HCT116 (cell line): ENCODE results near the gene NR1H4. TPM values are rescaled to one million over a fixed set of nuclear protein-coding genes. Genes with fewer than 3 reads are reported as not detected.

Experiments
- ATAC-seq: fragments of 200-7000 bp; cut with Tn5 transposase; 2 replicates; pipeline ENCODE4 v1.9.1; 2020; ENCODE audit warnings: mild to moderate bottlenecking, moderate library complexity
- BruUV-seq: library from RNA; stranded (reverse); fragments of 400-500 nt; replicated peaks from 2 replicates; lab custom pipeline; 2021; lab: Mats Ljungman, UMichigan
- CTCF ChIA-PET: fragments of 300-600 bp; sonication (Branson Sonifier 250); formaldehyde crosslinking; loops from one replicate; lab custom pipeline; 2021; ENCODE audit warnings: antibody characterized with exemption; lab: Charles Lee
- POLR2A ChIA-PET: fragments of 300-600, 350-600 bp; sonication (Branson Sonifier 250); formaldehyde crosslinking; loops from one replicate; lab custom pipeline; 2021; ENCODE audit warnings: antibody characterized with exemption; lab: Charles Lee
- RAD21 ChIA-PET, 2 experiments: fragments of 300-600 bp; sonication (Branson Sonifier 250); formaldehyde crosslinking; loops; one replicate each; lab custom pipeline; 2023; ENCODE audit warnings: low total read pairs in 2 of 2; ENCODE audit not compliant: uncharacterized antibody in 2 of 2, unreplicated experiment in 2 of 2, low non-redundant PET in 1 of 2; lab: Charles Lee
- DNase-seq: peaks from one replicate; pipeline ENCODE4 v3.0.0-alpha.2; 2010; ENCODE audit warnings: low read depth, low spot score
- H2AFZ ChIP-seq: fragments of 200-600 bp; shearing (Covaris generic), sonication (generic); 2 replicates; pipeline ENCODE4 v1.6.1; 2017; ENCODE audit warnings: low read depth, mixed run types, mixed read lengths, antibody characterized with exemption, low read length; ENCODE audit not compliant: poor library complexity, severe bottlenecking
- H3K27ac ChIP-seq: 2 replicates; pipeline ENCODE4 v1.5.1; 2012; ENCODE audit warnings: low read depth, low read length
- H3K27me3 ChIP-seq: fragments of 200-600 bp; sonication (generic); 2 replicates; pipeline ENCODE4 v1.6.1; 2016; ENCODE audit warnings: mixed run types, low read length, mixed read lengths; ENCODE audit not compliant: insufficient read depth
- H3K36me3 ChIP-seq, 2 experiments: fragments of 200-500 bp in 1 of 2; fragments of 200-600 bp in 1 of 2; sonication (Bioruptor generic) in 1 of 2; sonication (generic) in 1 of 2; 2 replicates each; pipeline versions ENCODE4 v1.5.1 to v1.6.1; 2014 to 2016; ENCODE audit warnings: low read length in 2 of 2, inconsistent platforms in 1 of 2, mixed read lengths in 1 of 2, mixed run types in 1 of 2; ENCODE audit not compliant: insufficient read depth in 2 of 2, control insufficient read depth in 1 of 2
- H3K4me1 ChIP-seq, 2 experiments: fragments of 200-600 bp in 1 of 2; sonication (generic) in 1 of 2; 2 replicates each; pipeline versions ENCODE4 v1.5.1 to v1.6.1; 2012 to 2017; ENCODE audit warnings: low read length in 2 of 2, inconsistent platforms in 1 of 2, mild to moderate bottlenecking in 1 of 2, mixed read lengths in 1 of 2, mixed run types in 1 of 2, moderate library complexity in 1 of 2; ENCODE audit not compliant: insufficient read depth in 2 of 2, control insufficient read depth in 1 of 2
- H3K4me2 ChIP-seq: fragments of 200-600 bp; sonication (generic); 2 replicates; pipeline ENCODE4 v1.6.1; 2017; ENCODE audit warnings: mixed run types, low read length, mixed read lengths
- H3K4me3 ChIP-seq, 2 experiments: fragments of 200-600 bp in 1 of 2; sonication (generic) in 1 of 2; replicated peaks in 1 of 2; 2 replicates each; pipeline ENCODE4 v1.5.1; 2011 to 2016; ENCODE audit warnings: low read length in 2 of 2, control low read depth in 1 of 2, low read depth in 1 of 2, mild to moderate bottlenecking in 1 of 2, mixed read lengths in 1 of 2, mixed run types in 1 of 2
- H3K79me2 ChIP-seq: fragments of 200-600 bp; sonication (generic); 2 replicates; pipeline ENCODE4 v1.6.1; 2017; ENCODE audit warnings: mild to moderate bottlenecking, mixed run types, low read length, moderate library complexity, mixed read lengths; ENCODE audit not compliant: insufficient read depth
- H3K9ac ChIP-seq: fragments of 200-600 bp; sonication (generic); 2 replicates; pipeline ENCODE4 v1.6.1; 2016; ENCODE audit warnings: low read length, mixed read lengths
- H3K9me2 ChIP-seq: fragments of 200-600 bp; sonication (generic), shearing (Covaris generic); 2 replicates; pipeline ENCODE4 v1.6.1; 2017; ENCODE audit warnings: mixed run types, mild to moderate bottlenecking, moderate library complexity; ENCODE audit not compliant: insufficient read depth
- H3K9me3 ChIP-seq, 2 experiments: fragments of 200-500 bp in 1 of 2; fragments of 200-600 bp in 1 of 2; sonication (Bioruptor generic) in 1 of 2; sonication (generic) in 1 of 2; 2 replicates each; pipeline ENCODE4 v1.6.1; 2014 to 2017; ENCODE audit warnings: low read length in 2 of 2, mixed read lengths in 2 of 2, inconsistent platforms in 1 of 2, low read depth in 1 of 2, mild to moderate bottlenecking in 1 of 2, mixed run types in 1 of 2, moderate library complexity in 1 of 2; ENCODE audit not compliant: control insufficient read depth in 1 of 2, insufficient read depth in 1 of 2
- H4K20me1 ChIP-seq: fragments of 200-600 bp; sonication (generic), shearing (Covaris generic); 2 replicates; pipeline ENCODE4 v1.6.1; 2017; ENCODE audit warnings: mixed run types, mild to moderate bottlenecking, moderate library complexity; ENCODE audit not compliant: insufficient read depth
- ELF1 ChIP-seq: IDR thresholded peaks from 2 replicates; pipeline ENCODE4 v1.6.1; 2012; ENCODE audit warnings: low read depth, borderline replicate concordance
- EZH2phosphoT487 ChIP-seq: fragments of 200-600 bp; IDR thresholded peaks from 2 replicates; pipeline ENCODE4 v1.6.1; 2018; ENCODE audit warnings: antibody characterized with exemption, borderline replicate concordance
- SP1 ChIP-seq: IDR thresholded peaks from 2 replicates; pipeline ENCODE4 v1.6.1; 2012; ENCODE audit warnings: low read depth
- TCF7L2 ChIP-seq: IDR thresholded peaks from 2 replicates; pipeline ENCODE4 v1.7.0; 2011; ENCODE audit warnings: borderline replicate concordance, inconsistent platforms; ENCODE audit not compliant: insufficient read depth, insufficient read length; ENCODE audit errors: extremely low read depth
- intact Hi-C: fragments of 100-400 bp; cut with micrococcal nuclease; formaldehyde crosslinking; loops from 2 replicates; pipeline ENCODE4 v1.10.0; 2022
- total RNA-seq: library from RNA; stranded (reverse); gene quantifications from one replicate; pipeline ENCODE4 v1.2.1, GENCODE V29; 2021; ENCODE audit not compliant: unreplicated experiment
- TF ChIP-seq, protein P1 (sequence below): IDR thresholded peaks from 2 replicates; pipeline ENCODE4 v1.6.1; 2012; ENCODE audit warnings: low read depth

NR1H4 gene
- total RNA-seq, 1 experiment from 2014 or later: not detected

DNA sequence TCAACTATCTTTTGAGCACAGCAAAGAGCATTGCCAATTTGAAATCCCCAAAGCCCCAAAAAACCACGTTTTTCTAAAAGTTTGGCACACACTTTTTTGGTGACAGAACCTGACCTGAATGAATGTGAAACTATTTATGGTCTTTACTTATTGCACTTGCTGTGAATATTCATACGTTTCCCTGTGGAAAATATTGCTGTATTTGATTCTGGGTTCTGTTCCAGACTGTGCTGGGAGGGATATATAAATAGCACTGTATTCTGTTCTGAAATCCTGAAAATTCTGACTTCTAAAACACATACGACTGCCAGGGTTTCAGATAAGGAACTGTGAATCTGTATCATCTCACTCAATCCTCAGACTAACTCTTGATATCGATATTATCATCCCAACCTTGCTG is 35.1 kb downstream of the NR1H4 start (continued):
- no peak for TF ChIP-seq ELF1
- TF ChIP-seq TCF7L2: no peak
- TF ChIP-seq SP1: no peak

DNA sequence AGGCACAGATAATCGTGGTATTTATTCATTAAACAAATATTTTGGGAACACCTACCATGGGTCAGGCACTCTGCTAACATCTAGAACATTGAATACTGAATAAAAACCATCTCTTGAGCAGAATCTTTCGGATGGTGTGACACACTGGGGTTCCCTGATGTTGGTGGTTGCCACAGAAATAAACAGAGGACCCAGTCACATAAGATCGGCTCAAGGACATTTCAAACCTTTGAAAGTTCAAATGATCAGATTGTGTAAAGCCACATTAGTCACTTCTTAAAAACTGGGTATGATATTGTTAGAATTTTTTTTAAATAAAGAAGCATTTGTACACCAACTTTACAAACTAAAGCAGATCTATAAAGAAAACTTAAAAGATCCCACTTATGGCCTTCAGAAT is 39.0 kb downstream of the NR1H4 start:
- no peak overlapping the region for H3K27ac ChIP-seq

More for the DNA sequence above, 39.0 kb downstream of the NR1H4 start:
- no peaks in the 10 kb centered on the region for H3K27me3 ChIP-seq
- BruUV-seq: no TSS peak
- CTCF ChIA-PET: no interaction called here
- no peak overlapping the region for H3K4me2 ChIP-seq
- no peak for ATAC-seq
- POLR2A ChIA-PET: no interaction called here
- no peaks in the 10 kb centered on the region for H3K9me3 ChIP-seq
- no peaks in the 10 kb centered on the region for H3K4me1 ChIP-seq
- H3K9ac ChIP-seq: no peak overlapping the region
- RAD21 ChIA-PET: no interaction called here
- no peak overlapping the region for H3K4me3 ChIP-seq
- DNase-seq: no peak
- H2AFZ ChIP-seq: no peak overlapping the region
- H3K9me2 ChIP-seq: no peaks in the 10 kb centered on the region
- intact Hi-C loops: no loop called here
- H3K79me2 ChIP-seq: no peaks in the 10 kb centered on the region
- no peaks in the 10 kb centered on the region for H3K36me3 ChIP-seq
- no peaks in the 10 kb centered on the region for H4K20me1 ChIP-seq
- TF ChIP-seq, protein P1, sequence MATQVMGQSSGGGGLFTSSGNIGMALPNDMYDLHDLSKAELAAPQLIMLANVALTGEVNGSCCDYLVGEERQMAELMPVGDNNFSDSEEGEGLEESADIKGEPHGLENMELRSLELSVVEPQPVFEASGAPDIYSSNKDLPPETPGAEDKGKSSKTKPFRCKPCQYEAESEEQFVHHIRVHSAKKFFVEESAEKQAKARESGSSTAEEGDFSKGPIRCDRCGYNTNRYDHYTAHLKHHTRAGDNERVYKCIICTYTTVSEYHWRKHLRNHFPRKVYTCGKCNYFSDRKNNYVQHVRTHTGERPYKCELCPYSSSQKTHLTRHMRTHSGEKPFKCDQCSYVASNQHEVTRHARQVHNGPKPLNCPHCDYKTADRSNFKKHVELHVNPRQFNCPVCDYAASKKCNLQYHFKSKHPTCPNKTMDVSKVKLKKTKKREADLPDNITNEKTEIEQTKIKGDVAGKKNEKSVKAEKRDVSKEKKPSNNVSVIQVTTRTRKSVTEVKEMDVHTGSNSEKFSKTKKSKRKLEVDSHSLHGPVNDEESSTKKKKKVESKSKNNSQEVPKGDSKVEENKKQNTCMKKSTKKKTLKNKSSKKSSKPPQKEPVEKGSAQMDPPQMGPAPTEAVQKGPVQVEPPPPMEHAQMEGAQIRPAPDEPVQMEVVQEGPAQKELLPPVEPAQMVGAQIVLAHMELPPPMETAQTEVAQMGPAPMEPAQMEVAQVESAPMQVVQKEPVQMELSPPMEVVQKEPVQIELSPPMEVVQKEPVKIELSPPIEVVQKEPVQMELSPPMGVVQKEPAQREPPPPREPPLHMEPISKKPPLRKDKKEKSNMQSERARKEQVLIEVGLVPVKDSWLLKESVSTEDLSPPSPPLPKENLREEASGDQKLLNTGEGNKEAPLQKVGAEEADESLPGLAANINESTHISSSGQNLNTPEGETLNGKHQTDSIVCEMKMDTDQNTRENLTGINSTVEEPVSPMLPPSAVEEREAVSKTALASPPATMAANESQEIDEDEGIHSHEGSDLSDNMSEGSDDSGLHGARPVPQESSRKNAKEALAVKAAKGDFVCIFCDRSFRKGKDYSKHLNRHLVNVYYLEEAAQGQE: no peak
- no peak for TF ChIP-seq EZH2phosphoT487
